GM10266 (cell line): ENCODE results near the gene BTBD18.
"Not testable (repeated sequence)": the region's sequence is repeated elsewhere in the genome, so short reads cannot be mapped to it uniquely, and the experiment has no call there.

Source experiments
- DNase-seq: peaks from one replicate; pipeline ENCODE4 v3.0.0; 2012; ENCODE audit errors: extremely low spot score
- TF ChIP-seq, protein P1 (sequence below): IDR thresholded peaks from 2 replicates; pipeline ENCODE4 v1.5.1; 2012; ENCODE audit warnings: mild to moderate bottlenecking, low read depth; ENCODE audit not compliant: control insufficient read depth, insufficient read depth; ENCODE audit errors: missing control alignments

The BTBD18 gene

DNA sequence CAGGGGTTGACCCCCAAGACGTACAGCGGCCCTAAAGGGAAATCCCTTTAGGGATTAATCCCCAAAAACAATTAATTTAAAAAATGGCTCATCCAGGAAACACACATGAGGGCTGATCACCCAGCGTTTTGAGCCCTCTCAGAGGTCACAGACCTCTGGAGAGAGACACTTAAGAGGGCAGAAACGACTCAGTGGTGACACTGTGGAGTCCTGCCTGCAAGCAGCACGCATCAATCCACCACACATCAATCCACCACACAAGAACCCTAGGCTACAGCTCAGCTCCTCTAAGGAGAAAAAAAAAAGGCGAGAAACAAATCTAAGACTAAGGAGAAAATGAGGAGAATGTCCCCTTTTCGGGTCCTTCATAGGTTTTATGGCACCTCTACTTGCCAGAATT, 22.8 kb downstream of the BTBD18 start:
- no peak for DNase-seq
- TF ChIP-seq, protein P1, sequence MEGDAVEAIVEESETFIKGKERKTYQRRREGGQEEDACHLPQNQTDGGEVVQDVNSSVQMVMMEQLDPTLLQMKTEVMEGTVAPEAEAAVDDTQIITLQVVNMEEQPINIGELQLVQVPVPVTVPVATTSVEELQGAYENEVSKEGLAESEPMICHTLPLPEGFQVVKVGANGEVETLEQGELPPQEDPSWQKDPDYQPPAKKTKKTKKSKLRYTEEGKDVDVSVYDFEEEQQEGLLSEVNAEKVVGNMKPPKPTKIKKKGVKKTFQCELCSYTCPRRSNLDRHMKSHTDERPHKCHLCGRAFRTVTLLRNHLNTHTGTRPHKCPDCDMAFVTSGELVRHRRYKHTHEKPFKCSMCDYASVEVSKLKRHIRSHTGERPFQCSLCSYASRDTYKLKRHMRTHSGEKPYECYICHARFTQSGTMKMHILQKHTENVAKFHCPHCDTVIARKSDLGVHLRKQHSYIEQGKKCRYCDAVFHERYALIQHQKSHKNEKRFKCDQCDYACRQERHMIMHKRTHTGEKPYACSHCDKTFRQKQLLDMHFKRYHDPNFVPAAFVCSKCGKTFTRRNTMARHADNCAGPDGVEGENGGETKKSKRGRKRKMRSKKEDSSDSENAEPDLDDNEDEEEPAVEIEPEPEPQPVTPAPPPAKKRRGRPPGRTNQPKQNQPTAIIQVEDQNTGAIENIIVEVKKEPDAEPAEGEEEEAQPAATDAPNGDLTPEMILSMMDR: no peak

DNA sequence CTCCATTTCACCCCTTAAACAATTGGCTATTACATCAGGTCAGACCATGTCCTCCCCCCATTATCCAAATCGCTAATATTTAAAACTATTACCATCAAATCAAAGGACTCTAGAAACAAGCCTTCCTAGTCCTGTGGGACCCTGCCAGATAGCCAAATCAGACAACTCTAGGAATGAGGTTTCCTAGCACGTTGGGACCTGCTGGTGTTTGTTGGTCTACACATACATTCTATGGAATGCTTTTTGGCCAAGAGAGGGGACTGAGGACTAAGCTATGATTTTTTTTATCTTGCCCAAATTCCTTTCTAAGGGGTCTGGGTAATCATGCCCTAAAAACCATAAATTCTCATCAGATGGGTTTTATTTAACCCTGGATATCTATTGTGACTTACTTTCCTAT, 24.4 kb downstream of the BTBD18 start:
- TF ChIP-seq, protein P1: no peak
- DNase-seq: no peak

DNA sequence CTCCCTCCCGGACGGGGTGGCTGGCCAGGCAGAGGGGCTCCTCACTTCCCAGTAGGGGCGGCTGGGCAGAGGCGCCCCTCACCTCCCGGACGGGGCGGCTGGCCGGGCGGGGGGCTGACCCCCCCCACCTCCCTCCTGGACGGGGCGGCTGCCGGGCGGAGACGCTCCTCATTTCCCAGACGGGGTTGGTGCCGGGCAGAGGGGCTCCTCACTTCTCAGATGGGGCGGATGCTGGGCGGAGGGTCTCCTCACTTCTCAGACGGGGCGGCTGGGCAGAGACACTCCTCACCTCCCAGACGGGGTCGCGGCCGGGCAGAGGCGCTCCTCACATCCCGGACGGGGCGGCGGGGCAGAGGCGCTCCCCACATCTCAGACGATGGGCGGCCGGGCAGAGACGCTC, 34.9 kb downstream of the BTBD18 start:
- DNase-seq: not testable (repeated sequence)

DNA sequence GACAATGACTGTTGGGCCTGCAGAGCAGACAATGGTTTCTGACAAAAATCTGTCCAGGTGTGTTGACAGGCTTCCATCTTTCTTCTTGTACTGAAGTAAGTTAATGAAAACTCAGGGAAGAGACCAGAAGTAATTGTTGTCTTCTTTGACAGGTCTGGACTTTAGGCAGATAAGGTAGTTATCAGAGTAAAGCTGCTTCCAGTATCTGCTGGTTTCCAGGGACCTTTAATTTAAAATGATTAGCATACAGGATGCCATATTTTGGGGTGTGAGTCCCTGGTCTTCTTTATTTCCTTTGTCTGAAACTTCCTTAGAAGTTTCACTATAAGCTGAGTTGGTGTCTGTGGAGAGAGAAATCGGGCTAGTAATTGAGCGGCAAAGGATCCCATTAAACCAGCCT, 37.8 kb downstream of the BTBD18 start:
- TF ChIP-seq, protein P1: no peak
- DNase-seq: no peak

DNA sequence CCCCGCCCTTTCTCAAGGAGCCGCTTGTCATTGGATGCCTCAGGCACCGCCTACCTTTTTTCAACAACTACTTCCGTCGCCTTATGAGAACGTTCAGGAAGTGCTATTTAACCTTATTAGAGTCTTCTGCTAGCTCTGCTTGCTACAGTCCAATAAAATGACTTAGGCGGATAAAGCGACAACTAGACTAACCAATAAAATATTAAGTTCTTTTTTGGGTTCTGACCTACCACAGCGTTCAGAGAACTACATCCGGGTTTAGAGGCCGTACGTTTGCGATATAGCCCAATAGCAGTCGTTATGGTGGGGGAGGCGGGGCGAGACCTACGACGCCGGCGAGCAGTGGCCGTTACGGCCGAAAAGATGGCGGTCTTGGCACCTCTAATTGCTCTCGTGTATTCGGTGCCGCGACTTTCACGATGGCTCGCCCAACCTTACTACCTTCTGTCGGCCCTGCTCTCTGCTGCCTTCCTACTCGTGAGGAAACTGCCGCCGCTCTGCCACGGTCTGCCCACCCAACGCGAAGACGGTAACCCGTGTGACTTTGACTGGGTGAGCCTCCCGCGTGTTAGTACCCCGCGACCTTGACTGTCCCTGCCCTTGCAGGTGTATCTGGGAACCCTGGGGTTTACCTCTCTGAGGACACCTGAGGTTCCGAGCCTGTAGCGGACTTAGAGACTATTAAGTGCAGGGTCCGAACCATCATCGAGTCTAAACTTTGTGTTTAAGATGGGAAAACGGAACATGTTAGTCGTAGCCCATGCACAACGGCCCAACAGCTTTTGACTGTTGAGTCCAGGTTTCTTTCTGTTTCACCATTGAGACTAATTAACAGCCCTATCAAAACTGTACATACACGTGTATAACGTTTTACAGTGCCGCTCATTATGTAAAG, 39.1 kb downstream of the BTBD18 start, which contains the start of gene TMX2:
Gene TMX2, plus strand, starts transcription at position 338 of the 895 bp plus-strand sequence. Its CDS starts 26 bp downstream, at position 364.
- peak; percentile 93 for DNase-seq
- TF ChIP-seq, protein P1: no peak

DNA sequence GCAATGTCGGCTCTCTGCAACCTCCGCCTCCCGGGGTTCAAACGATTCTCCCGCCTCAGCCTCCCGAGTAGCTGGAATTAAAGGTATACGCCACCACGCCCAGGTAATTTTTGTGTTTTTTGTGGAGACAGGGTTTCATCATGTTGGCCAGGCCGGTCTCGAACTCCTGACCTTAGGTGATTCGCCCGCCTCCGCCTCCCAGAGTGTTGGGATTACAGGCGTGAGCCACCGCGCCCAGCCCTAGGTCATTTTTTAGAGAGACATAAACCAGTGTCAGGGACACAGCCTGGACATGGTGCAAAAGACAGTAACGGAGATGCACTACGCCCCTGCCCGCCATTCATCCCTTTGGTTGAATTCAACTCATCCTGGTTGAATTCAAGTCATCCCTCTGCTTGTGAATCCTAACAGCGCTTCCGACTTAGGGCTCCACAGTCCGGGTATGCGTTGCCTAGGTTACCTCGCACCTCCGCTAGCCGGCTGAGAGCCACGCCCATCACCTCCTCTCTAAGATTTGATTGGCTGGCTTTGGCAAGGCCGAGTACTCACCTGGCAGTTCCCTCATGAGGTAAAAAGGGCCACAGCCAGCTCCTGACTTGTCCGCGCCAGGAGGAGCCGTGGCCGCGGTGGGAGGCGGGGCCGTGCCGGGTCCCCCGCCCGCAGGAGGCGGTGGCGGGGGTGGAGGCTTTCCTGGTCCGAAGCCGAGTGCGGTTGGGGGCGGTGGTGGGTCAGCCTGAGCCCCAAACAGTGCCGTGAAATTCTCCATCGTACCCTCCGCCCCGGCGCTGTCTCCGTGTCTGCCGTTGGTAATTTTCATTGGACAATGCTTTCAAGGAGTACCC, 40.0 kb downstream of the BTBD18 start, which contains the start of gene MED19:
Gene MED19, minus strand, starts transcription at position 802 of the 842 bp plus-strand sequence. Its CDS starts 36 bp downstream, at position 766.
- TF ChIP-seq, protein P1: no peak
- peak; percentile 77 for DNase-seq

DNA sequence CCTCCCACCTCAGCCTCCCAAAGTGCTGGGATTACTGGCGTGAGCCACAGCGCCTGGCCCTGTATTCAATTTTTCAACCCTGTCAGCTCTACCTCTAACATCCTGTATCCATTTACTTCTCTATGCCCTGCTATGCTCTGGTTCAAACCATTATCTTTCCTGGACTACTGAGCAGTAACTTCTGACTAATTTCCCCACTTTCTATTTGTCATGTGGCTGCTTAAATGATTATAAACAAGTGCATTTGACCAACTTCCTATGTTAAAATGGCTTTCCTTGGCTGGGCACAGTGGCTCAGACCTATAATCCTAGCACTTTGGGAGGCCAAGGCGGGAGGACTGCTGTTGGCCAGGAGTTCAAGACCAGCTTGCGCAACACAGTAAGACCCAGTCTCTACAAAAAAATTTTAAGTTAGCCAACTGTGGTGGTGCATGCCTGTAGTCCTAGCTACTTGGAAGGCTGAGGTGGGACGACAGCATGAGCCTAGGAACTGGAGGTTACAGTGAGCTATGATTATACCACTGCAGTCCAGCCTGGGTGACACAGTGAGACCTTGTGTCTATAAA, 41.7 kb downstream of the BTBD18 start:
- TF ChIP-seq, protein P1: no peak
- DNase-seq: no peak

DNA sequence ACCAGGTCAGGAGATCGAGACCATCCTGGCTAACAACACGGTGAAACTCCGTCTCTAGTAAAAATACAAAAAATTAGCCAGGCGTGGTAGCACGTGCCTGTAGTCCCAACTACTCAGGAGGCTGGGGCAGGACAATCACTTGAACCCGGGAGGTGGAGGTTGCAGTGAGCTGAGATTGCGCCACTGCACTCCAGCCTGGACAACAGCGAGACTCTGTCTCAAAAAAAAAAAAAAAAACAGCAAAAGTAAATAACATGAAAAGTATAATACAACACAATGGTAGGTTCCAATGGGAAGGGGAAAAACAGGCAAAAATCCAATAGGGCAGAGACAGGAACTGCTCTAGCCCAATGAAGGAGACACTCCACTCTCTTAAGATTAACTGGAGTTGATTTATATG, 46.2 kb downstream of the BTBD18 start:
- not testable (repeated sequence) for DNase-seq
